ENCODE data around the gene VDR. TPM values are rescaled to one million over a fixed set of nuclear protein-coding genes. Genes with fewer than 3 reads are reported as not detected.

The VDR gene
- polyA plus RNA-seq, 1 donor: 11.3 TPM

DNA sequence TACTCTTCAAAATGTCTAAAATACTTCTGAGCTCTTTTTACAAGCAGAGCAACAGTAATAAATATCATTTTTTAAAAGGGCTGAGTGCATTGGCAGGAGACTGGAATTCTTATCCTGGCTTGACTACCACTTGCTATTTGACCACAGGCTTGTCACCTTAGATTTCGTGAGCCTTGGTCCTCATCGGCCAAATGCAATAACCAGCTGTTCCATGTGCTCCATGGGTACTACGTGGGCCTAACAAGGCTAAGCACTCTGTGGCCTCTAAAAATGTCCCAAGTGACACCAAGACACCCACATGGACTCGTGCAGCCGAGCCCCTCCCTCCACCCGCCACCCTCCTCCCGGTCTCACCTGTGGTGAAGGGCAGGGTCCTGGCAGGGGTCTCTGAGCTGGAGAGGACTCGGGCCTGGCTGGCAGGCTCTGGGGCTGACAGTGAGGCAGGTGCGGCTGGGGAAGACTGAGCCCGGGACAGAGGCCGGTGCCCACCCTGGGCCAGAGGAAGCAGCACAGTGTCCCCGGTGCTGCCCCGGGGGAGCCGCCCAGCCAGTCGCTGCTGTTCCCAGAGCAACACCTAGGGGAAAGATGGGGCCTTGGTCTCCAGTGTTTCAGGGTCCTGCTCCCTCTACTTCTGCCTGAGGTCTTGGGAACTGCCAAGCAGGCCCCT, 111.6 kb downstream of the VDR start:
- no CpG with 5 or more reads among the region's 15 CpGs for WGBS (ENCODE audit: insufficient coverage, low lambda C conversion rate)
- Histone ChIP-seq H3K4me1 (ENCODE audit: control insufficient read depth, insufficient read depth, low read length) (no peaks in the 10 kb centered on the region), H3K27me3 (ENCODE audit: control insufficient read depth, insufficient read depth, low read length) (no peaks in the 10 kb centered on the region), H3K4me3 (ENCODE audit: low read length) (no peak overlapping the region), H3K27ac (ENCODE audit: low read length) (no peak overlapping the region), H3K36me3 (ENCODE audit: control insufficient read depth, insufficient read depth, low read length) (peaks cover 86% of the 10 kb centered on the region), H3K9me3 (ENCODE audit: control insufficient read depth, low read depth, low read length) (no peaks in the 10 kb centered on the region)
- DNase-seq: no peak

DNA sequence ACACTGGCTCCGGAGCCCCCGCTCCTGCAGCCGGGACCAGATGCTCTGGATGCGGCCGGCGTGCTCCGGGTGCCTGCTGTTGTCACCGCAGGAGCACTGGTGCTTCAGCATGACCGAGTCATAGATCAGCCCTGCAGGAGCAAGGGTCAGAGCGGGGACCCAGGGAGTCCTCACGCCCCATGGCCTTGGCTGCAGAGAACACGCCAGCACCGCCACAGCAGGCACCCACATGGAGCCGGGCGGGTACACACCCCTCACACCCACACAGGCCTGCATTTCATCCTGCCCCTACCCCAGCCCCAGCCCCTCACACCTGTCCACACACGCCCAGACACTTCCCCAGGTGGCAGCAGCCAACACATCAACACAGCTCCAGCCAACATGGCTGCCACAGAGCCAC, 112.9 kb downstream of the VDR start:
- Histone ChIP-seq H3K27me3 (ENCODE audit: control insufficient read depth, insufficient read depth, low read length) (no peaks in the 10 kb centered on the region), H3K4me1 (ENCODE audit: control insufficient read depth, insufficient read depth, low read length) (no peaks in the 10 kb centered on the region), H3K9me3 (ENCODE audit: control insufficient read depth, low read depth, low read length) (no peaks in the 10 kb centered on the region), H3K27ac (ENCODE audit: low read length) (no peak overlapping the region), H3K36me3 (ENCODE audit: control insufficient read depth, insufficient read depth, low read length) (peaks cover 88% of the 10 kb centered on the region), H3K4me3 (ENCODE audit: low read length) (no peak overlapping the region)
- no CpG with 5 or more reads among the region's 16 CpGs for WGBS (ENCODE audit: insufficient coverage, low lambda C conversion rate)
- DNase-seq: no peak

Other genes starting within 250 kb of the VDR start
- 26.0 TPM for gene RPAP3, start 199.0 kb downstream of the VDR start, polyA plus RNA-seq
- 1.8 TPM for gene ENDOU, start 179.5 kb downstream of the VDR start, polyA plus RNA-seq
- gene RAPGEF3, start 146.1 kb downstream of the VDR start, polyA plus RNA-seq: 7.9 TPM
- 11.8 TPM for gene SLC48A1, start 131.8 kb downstream of the VDR start, polyA plus RNA-seq
- 32.9 TPM for gene HDAC7, start 85.1 kb downstream of the VDR start, polyA plus RNA-seq
- gene TMEM106C, start 58.6 kb upstream of the VDR start, polyA plus RNA-seq: 218 TPM
- 9.0 TPM for gene COL2A1, start 99.5 kb upstream of the VDR start, polyA plus RNA-seq
- gene SENP1, start 201.1 kb upstream of the VDR start, polyA plus RNA-seq: 11.9 TPM
- gene PFKM, start 214.4 kb upstream of the VDR start, polyA plus RNA-seq: 41.9 TPM

Measured in large intestine (tissue), 3 donors.